Activated naive CD8-positive, alpha-beta T cell treated with anti-CD3 and anti-CD28 coated beads, Interleukin-2, amount 50 U/mL, for 16 hours (primary cell): ENCODE results near the gene TMEM52.
"Not testable (repeated sequence)": the region's sequence is repeated elsewhere in the genome, so short reads cannot be mapped to it uniquely, and the experiment has no call there.

Experiments
- DNase-seq: peaks from one replicate; pipeline ENCODE4 v3.0.0-alpha.2; 2020; ENCODE audit warnings: low read depth, low spot score

The TMEM52 gene

GRCh38 chr1:1946540-1946939, 27.5 kb upstream of the TMEM52 start:
- no peak for DNase-seq

GRCh38 chr1:1945782-1946393, 26.8 kb upstream of the TMEM52 start:
- DNase-seq, result no peak

GRCh38 chr1:1943834-1944570, 24.9 kb upstream of the TMEM52 start:
- peak; percentile 27 for DNase-seq

- no peak for DNase-seq
These were observed 23.9 kb upstream of the TMEM52 start for GRCh38 chr1:1942753-1943656.

- no peak for DNase-seq
These were observed 23.0 kb upstream of the TMEM52 start for GRCh38 chr1:1941868-1942752.

- no peak for DNase-seq
These were observed 22.2 kb upstream of the TMEM52 start for GRCh38 chr1:1941211-1941841.

- no peak for DNase-seq
These were observed 21.0 kb upstream of the TMEM52 start for GRCh38 chr1:1940123-1940425.

GRCh38 chr1:1939296-1940122, 20.4 kb upstream of the TMEM52 start:
- no peak for DNase-seq

- DNase-seq, result no peak
These were observed 19.7 kb upstream of the TMEM52 start for GRCh38 chr1:1938613-1939295.

GRCh38 chr1:1938276-1938573, 19.1 kb upstream of the TMEM52 start:
- DNase-seq, result no peak

- no peak for DNase-seq
These were observed 18.6 kb upstream of the TMEM52 start for GRCh38 chr1:1937549-1938275.

- DNase-seq, result no peak
These were observed 18.0 kb upstream of the TMEM52 start for GRCh38 chr1:1937061-1937460.

- DNase-seq, result not testable (repeated sequence)
These were observed 15.8 kb upstream of the TMEM52 start for GRCh38 chr1:1934848-1935247.

GRCh38 chr1:1929639-1930545, 10.8 kb upstream of the TMEM52 start:
- no peak for DNase-seq

GRCh38 chr1:1929102-1929638, 10.1 kb upstream of the TMEM52 start:
- DNase-seq, result no peak

- DNase-seq, result no peak
These were observed 9.4 kb upstream of the TMEM52 start for GRCh38 chr1:1928231-1929101.

- DNase-seq, result no peak
These were observed 8.7 kb upstream of the TMEM52 start for GRCh38 chr1:1927751-1928150.
